Transverse colon (tissue), 4 donors: ENCODE measurements around the gene FGF6. TPM values are rescaled to one million over a fixed set of nuclear protein-coding genes. Genes with fewer than 3 reads are reported as not detected.
A peak's percentile ranks its signal among the peaks of the same experiment; 100 is the strongest.

Source experiments
- DNase-seq: peaks from one replicate; pipeline ENCODE4 v3.0.0-alpha.2; 2019
- H3K27ac ChIP-seq, 4 donors: fragments of 200-600 bp; sonication (generic); 2 replicates each; pipeline ENCODE4 v1.5.1; 2016 to 2018; ENCODE audit warnings: inconsistent platforms in 4 of 4
- H3K27me3 ChIP-seq: fragments of 200-600 bp; sonication (generic); 2 replicates; pipeline ENCODE4 v1.5.1; 2017; ENCODE audit warnings: inconsistent platforms
- H3K36me3 ChIP-seq, 4 donors: fragments of 200-600 bp; sonication (generic); 2 replicates each; pipeline ENCODE4 v1.5.1; 2017 to 2019; ENCODE audit warnings: inconsistent platforms in 4 of 4
- H3K4me1 ChIP-seq, 4 donors: fragments of 200-600 bp; sonication (generic); 2 replicates each; pipeline ENCODE4 v1.5.1; 2017 to 2020; ENCODE audit warnings: inconsistent platforms in 4 of 4
- H3K4me3 ChIP-seq, 4 donors: fragments of 200-600 bp; sonication (generic); 1 replicate in 1 of 4; 2 replicates in 3 of 4; pipeline versions ENCODE4 v1.5.1 to v1.6.1; 2017 to 2019; ENCODE audit warnings: inconsistent platforms in 4 of 4
- H3K9me3 ChIP-seq, 2 donors: fragments of 200-600 bp; sonication (generic); 2 replicates each; pipeline ENCODE4 v1.5.1; 2017 to 2019; ENCODE audit warnings: inconsistent platforms in 2 of 2
- EP300 ChIP-seq: sonication (generic); formaldehyde crosslinking; IDR thresholded peaks from one replicate; pipeline ENCODE4 v1.6.1; 2017; ENCODE audit warnings: antibody characterized with exemption, low read depth
- POLR2A ChIP-seq: fragments of 450-650 bp; IDR thresholded peaks from one replicate; pipeline ENCODE4 v1.6.1; 2016; ENCODE audit warnings: antibody characterized with exemption, mild to moderate bottlenecking, moderate library complexity
- POLR2AphosphoS5 ChIP-seq, 3 donors: sonication (generic); formaldehyde crosslinking; IDR thresholded peaks; one replicate each; pipeline ENCODE4 v1.6.1; 2016; ENCODE audit warnings: antibody characterized with exemption in 3 of 3
- WGBS, 2 donors: methylation state at CpG; one replicate each; pipeline ENCODE4 v1.1.5; 2018; ENCODE audit warnings: low coverage in 1 of 2; 5-methylcytosine and 5-hydroxymethylcytosine counted together
- in situ Hi-C, 4 donors: fragments of 200-750 bp; cut with MboI; loops; one replicate each; pipeline versions ENCODE4 v1.15.0 to v1.15.1; 2017; ENCODE audit warnings: low sequenced_read_pairs in 3 of 4, low pct_ligation_motif_present in 1 of 4, low pct_unique_long_range_greater_than_20kb in 1 of 4
- intact Hi-C: fragments of 100-400 bp; cut with DNase I; formaldehyde crosslinking; loops from one replicate; pipeline ENCODE4 v1.15.1; 2023; ENCODE audit warnings: low total_unique reads
- total RNA-seq, 4 donors: library from RNA; depleted of rRNA; stranded (reverse); fragments of >200 nt; gene quantifications; one replicate each; pipeline ENCODE4 v1.1.0, GENCODE V29; 2016
- TF ChIP-seq, protein P1 (sequence below), 5 experiments: fragments of 200-600 bp in 3 of 5; fragments of 450-650 bp in 2 of 5; sonication (generic) in 3 of 5; IDR thresholded peaks; 1 replicate in 2 of 5; 2 replicates in 3 of 5; pipeline ENCODE4 v1.5.1; 2016 to 2017; ENCODE audit warnings: antibody characterized with exemption in 5 of 5, inconsistent platforms in 3 of 5, mild to moderate bottlenecking in 2 of 5, moderate library complexity in 1 of 5

FGF6 gene
- total RNA-seq, 4 donors from 2014 or later, result not detected

DNA sequence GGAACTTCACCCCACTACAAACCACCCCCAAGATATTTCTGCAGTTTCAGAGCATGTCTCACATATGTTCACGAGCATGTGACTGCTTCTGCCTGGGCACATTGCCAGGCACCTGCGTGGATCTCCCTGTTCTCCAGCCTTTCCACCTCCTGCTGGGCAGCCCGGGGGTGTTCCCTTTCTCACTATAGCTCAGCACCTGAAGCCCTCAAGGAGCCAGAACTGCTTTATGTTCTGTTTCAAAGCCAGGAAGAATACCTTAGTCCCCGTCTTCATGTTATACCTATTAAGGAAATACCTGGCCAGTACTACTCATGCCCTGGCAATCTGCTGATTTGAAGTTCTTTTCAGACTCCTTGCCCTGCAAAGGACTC, 4.2 kb upstream of the FGF6 start:
- intact Hi-C loops, result no loop called here
- H3K36me3 ChIP-seq, result no peaks in the 10 kb centered on the region
- TF ChIP-seq POLR2A, result no peak
- TF ChIP-seq, protein P1, sequence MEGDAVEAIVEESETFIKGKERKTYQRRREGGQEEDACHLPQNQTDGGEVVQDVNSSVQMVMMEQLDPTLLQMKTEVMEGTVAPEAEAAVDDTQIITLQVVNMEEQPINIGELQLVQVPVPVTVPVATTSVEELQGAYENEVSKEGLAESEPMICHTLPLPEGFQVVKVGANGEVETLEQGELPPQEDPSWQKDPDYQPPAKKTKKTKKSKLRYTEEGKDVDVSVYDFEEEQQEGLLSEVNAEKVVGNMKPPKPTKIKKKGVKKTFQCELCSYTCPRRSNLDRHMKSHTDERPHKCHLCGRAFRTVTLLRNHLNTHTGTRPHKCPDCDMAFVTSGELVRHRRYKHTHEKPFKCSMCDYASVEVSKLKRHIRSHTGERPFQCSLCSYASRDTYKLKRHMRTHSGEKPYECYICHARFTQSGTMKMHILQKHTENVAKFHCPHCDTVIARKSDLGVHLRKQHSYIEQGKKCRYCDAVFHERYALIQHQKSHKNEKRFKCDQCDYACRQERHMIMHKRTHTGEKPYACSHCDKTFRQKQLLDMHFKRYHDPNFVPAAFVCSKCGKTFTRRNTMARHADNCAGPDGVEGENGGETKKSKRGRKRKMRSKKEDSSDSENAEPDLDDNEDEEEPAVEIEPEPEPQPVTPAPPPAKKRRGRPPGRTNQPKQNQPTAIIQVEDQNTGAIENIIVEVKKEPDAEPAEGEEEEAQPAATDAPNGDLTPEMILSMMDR (IDR thresholded peaks at IDR 0.05), result no peak
- TF ChIP-seq POLR2AphosphoS5 (IDR thresholded peaks at IDR 0.05), result no peak
- no peak for TF ChIP-seq EP300
- no peaks in the 10 kb centered on the region for H3K4me1 ChIP-seq
- no peak overlapping the region for H3K27ac ChIP-seq
- H3K4me3 ChIP-seq, result no peak overlapping the region
- H3K27me3 ChIP-seq, result peaks cover 4% of the 10 kb centered on the region
- in situ Hi-C loops, result loop anchor here in 1 of 4 donors (25.0 kb wide), 1 partner anchor 88 kb away; no protein-coding TSS in a partner anchor
- 38% methylated on average over 4 of the region's 4 CpGs; no CpG with 5 or more reads in 1 of the 2 donors for WGBS, 2 donors
- H3K9me3 ChIP-seq, result no peaks in the 10 kb centered on the region
- DNase-seq, result peak; percentile 23

GRCh38 chr12:4448943-4449850, 3.6 kb upstream of the FGF6 start:
- TF ChIP-seq, protein P1 (IDR thresholded peaks at IDR 0.05), result no peak
- no peak for TF ChIP-seq POLR2A
- no peak for TF ChIP-seq POLR2AphosphoS5 (IDR thresholded peaks at IDR 0.05)
- TF ChIP-seq EP300, result no peak
- Histone ChIP-seq H3K4me3 (no peak overlapping the region), H3K4me1 (no peaks in the 10 kb centered on the region), H3K36me3 (no peaks in the 10 kb centered on the region), H3K27me3 (peaks cover 4% of the 10 kb centered on the region), H3K27ac (no peak overlapping the region), H3K9me3 (no peaks in the 10 kb centered on the region)
- intact Hi-C loops (no loop called here), in situ Hi-C loops (no loop called here)
- no peak for DNase-seq
- WGBS, 2 donors, result 85 to 90% methylated on average over 8 to 9 of the region's 9 CpGs

DNA sequence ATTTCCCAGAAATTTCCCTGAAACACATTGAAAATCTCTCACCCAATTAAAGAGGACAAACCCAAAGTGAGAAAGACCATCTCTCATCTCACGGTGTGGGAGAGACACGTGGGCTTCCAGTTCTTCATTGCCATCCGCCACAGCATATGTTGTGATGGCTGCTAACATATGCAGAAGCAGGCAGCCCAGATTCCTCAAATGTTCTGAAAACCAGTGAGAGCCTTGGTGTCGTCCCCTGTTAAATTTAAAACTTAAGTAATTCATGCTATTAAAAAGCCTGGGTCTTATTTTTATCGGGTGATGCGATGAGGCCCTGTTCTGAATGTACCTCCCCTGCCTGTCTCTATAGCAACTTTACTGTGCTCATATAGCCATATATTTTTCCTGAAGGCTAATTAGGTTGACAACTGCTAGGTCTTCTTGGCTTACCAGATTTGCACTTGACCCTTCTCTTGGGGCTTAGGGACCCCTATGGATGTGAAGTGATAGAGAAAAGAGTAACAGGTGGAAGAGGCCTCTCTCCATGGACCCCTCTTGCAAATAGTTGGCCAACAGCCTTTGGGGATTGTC, 2.8 kb upstream of the FGF6 start:
- Histone ChIP-seq H3K27ac (no peak overlapping the region), H3K36me3 (no peaks in the 10 kb centered on the region), H3K4me3 (no peak overlapping the region), H3K9me3 (no peaks in the 10 kb centered on the region), H3K4me1 (no peaks in the 10 kb centered on the region), H3K27me3 (peaks cover 4% of the 10 kb centered on the region)
- 60 to 87% methylated on average over 3 to 6 of the region's 6 CpGs for WGBS, 2 donors
- in situ Hi-C loops, result no loop called here
- DNase-seq, result no peak
- TF ChIP-seq, protein P1 (IDR thresholded peaks at IDR 0.05), result no peak
- TF ChIP-seq POLR2A, result no peak
- TF ChIP-seq POLR2AphosphoS5 (IDR thresholded peaks at IDR 0.05), result no peak
- no peak for TF ChIP-seq EP300
- intact Hi-C loops, result no loop called here

DNA sequence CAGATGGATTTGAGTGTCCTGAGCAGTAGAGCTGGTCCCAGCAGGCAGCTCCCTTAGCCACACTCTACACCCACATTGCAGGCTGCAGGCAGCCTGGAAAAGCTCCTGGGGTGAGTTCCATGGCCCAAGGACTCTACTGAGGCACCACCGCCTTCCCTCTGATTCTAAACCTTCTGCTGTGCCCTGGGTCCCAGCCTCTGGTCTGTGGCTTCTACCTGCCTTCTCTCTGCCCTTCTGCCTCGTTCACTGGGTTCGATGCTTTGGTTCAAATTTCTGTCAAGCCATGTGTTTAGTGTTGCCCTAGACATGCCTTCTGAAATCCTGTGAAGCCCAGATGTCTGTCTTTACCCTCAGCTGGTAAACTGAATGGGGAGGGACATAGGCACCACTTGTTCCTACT, 1.5 kb upstream of the FGF6 start:
- intact Hi-C loops, result no loop called here
- Histone ChIP-seq H3K27me3 (peaks cover 4% of the 10 kb centered on the region), H3K27ac (no peak overlapping the region), H3K4me3 (no peak overlapping the region), H3K36me3 (no peaks in the 10 kb centered on the region), H3K9me3 (no peaks in the 10 kb centered on the region), H3K4me1 (no peaks in the 10 kb centered on the region)
- TF ChIP-seq, protein P1 (IDR thresholded peaks at IDR 0.05), result no peak
- TF ChIP-seq POLR2A (no peak), POLR2AphosphoS5 (IDR thresholded peaks at IDR 0.05) (no peak), EP300 (no peak)
- no peak for DNase-seq
- WGBS, 2 donors, result 84% methylated on average over 3 of the region's 3 CpGs; no CpG with 5 or more reads in 1 of the 2 donors
- in situ Hi-C loops, result no loop called here
